ENCODE data around the gene C4B.
"Not testable (repeated sequence)": the region's sequence is repeated elsewhere in the genome, so short reads cannot be mapped to it uniquely, and the experiment has no call there.

C4B gene

GRCh38 chr6:32007086-32007485 is 7.5 kb upstream of the C4B start:
- H3K4me3 ChIP-seq (ENCODE audit: low read length); DNase-seq (ENCODE audit: low read depth): not testable (repeated sequence)

- DNase-seq (ENCODE audit: low read depth); H3K4me3 ChIP-seq (ENCODE audit: low read length): not testable (repeated sequence)
Observed at GRCh38 chr6:32008037-32008436, 6.6 kb upstream of the C4B start.

GRCh38 chr6:32008616-32009015 is 6.0 kb upstream of the C4B start:
- DNase-seq (ENCODE audit: low read depth); H3K4me3 ChIP-seq (ENCODE audit: low read length): not testable (repeated sequence)

- DNase-seq (ENCODE audit: low read depth), result not testable (repeated sequence)
Observed at GRCh38 chr6:32009537-32009936, 5.1 kb upstream of the C4B start.

GRCh38 chr6:32010856-32011530 is 3.6 kb upstream of the C4B start:
- not testable (repeated sequence) for DNase-seq (ENCODE audit: low read depth); H3K4me3 ChIP-seq (ENCODE audit: low read length)

More at GRCh38 chr6:32009537-32009936, 5.1 kb upstream of the C4B start:
- not testable (repeated sequence) for H3K4me3 ChIP-seq (ENCODE audit: low read length)

GRCh38 chr6:32012941-32013617 is 1.5 kb upstream of the C4B start:
- not testable (repeated sequence) for DNase-seq (ENCODE audit: low read depth); H3K4me3 ChIP-seq (ENCODE audit: low read length)

- H3K4me3 ChIP-seq (ENCODE audit: low read length); DNase-seq (ENCODE audit: low read depth): not testable (repeated sequence)
Observed at GRCh38 chr6:32013738-32014137, 857 bp upstream of the C4B start.

GRCh38 chr6:32022100-32022499 is 7.5 kb downstream of the C4B start:
- not testable (repeated sequence) for H3K4me3 ChIP-seq (ENCODE audit: low read length); DNase-seq (ENCODE audit: low read depth)

GRCh38 chr6:32028631-32029030 is 14.0 kb downstream of the C4B start:
- not testable (repeated sequence) for H3K4me3 ChIP-seq (ENCODE audit: low read length); DNase-seq (ENCODE audit: low read depth)

- not testable (repeated sequence) for H3K4me3 ChIP-seq (ENCODE audit: low read length); DNase-seq (ENCODE audit: low read depth)
Observed at GRCh38 chr6:32029553-32029952, 15.0 kb downstream of the C4B start.

GRCh38 chr6:32035283-32036013 is 20.9 kb downstream of the C4B start:
- not testable (repeated sequence) for H3K4me3 ChIP-seq (ENCODE audit: low read length); DNase-seq (ENCODE audit: low read depth)

- not testable (repeated sequence) for DNase-seq (ENCODE audit: low read depth); H3K4me3 ChIP-seq (ENCODE audit: low read length)
Observed at GRCh38 chr6:32037136-32037535, 22.5 kb downstream of the C4B start.

- not testable (repeated sequence) for DNase-seq (ENCODE audit: low read depth); H3K4me3 ChIP-seq (ENCODE audit: low read length)
Observed at GRCh38 chr6:32037598-32038524, 23.3 kb downstream of the C4B start, which contains the start of gene CYP21A2. Gene CYP21A2 (plus strand): TSS chr6:32038415. CDS start chr6:32038423, 8 bp downstream.

- DNase-seq (ENCODE audit: low read depth); H3K4me3 ChIP-seq (ENCODE audit: low read length): not testable (repeated sequence)
Observed at GRCh38 chr6:32038878-32039277, 24.3 kb downstream of the C4B start.

GRCh38 chr6:32039321-32040274 is 25.0 kb downstream of the C4B start:
- H3K4me3 ChIP-seq (ENCODE audit: low read length); DNase-seq (ENCODE audit: low read depth): not testable (repeated sequence)

- not testable (repeated sequence) for DNase-seq (ENCODE audit: low read depth)
Observed at GRCh38 chr6:32040299-32041049, 25.9 kb downstream of the C4B start.

GRCh38 chr6:32041050-32041321 is 26.4 kb downstream of the C4B start:
- DNase-seq (ENCODE audit: low read depth); H3K4me3 ChIP-seq (ENCODE audit: low read length): not testable (repeated sequence)

More at GRCh38 chr6:32040299-32041049, 25.9 kb downstream of the C4B start:
- not testable (repeated sequence) for H3K4me3 ChIP-seq (ENCODE audit: low read length)

- not testable (repeated sequence) for DNase-seq (ENCODE audit: low read depth); H3K4me3 ChIP-seq (ENCODE audit: low read length)
Observed at GRCh38 chr6:32041385-32041784, 26.8 kb downstream of the C4B start.

Measured in AG10803 (cell line).